Fibroblast of skin of right biceps (primary cell): Measurements from ENCODE around the gene NUP214.
A peak's percentile ranks its signal among the peaks of the same experiment; 100 is the strongest.
"Not testable (repeated sequence)": the region's sequence is repeated elsewhere in the genome, so short reads cannot be mapped to it uniquely, and the experiment has no call there.

Experiments
- DNase-seq: peaks from one replicate; pipeline ENCODE4 v3.0.0-alpha.2; 2013

Gene NUP214

DNA sequence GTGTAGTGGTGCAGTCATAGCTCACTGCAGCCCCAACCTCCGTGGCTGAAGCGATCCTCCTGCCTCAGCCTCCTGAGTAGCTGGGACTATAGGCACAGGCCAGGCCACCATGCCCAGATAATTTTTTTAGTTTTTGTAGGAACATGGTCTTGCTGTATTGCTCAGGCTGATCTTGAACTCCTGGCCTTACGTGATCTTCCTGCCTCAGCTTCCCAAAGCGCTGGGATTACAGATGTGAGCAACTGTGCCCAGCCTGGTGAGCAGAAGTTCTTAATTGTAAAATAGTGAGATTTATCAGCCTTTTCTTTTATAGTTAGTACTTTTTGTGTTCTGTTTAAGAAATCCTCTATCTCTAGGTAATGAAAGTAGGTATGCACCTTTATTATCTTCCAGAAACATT, 42.5 kb downstream of the NUP214 start:
- DNase-seq: no peak

DNA sequence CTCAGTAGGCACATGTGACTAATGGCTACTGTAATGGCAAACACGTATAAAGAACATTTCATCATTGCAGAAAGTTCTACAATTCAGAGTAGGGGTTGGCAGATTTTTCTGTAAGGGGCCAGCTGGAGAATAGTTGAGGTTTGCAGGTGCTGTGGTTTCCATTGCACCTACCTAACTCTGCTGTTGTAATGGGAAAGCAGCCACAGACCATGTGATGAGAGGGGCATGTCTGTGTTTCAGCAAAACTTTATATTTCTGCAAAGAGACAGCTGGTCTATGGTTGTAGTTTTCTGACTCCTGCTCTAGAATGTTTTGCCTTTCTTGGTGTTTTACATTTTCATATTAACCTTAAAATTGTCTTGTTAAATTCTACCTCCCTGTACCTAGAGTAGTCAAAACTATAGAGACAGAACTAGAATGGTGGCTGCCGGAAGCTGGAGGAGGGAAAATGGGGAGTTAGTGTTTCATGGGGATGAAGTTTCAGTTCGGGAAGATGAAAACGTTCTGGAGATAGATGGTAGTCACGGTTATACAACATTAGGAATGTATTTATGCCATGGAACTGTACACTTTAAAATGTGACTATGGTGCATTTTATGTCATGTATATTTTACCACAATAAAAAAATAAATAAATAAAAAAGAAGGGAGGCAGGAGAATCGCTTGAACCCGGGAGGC, 44.3 kb downstream of the NUP214 start:
- no peak for DNase-seq

DNA sequence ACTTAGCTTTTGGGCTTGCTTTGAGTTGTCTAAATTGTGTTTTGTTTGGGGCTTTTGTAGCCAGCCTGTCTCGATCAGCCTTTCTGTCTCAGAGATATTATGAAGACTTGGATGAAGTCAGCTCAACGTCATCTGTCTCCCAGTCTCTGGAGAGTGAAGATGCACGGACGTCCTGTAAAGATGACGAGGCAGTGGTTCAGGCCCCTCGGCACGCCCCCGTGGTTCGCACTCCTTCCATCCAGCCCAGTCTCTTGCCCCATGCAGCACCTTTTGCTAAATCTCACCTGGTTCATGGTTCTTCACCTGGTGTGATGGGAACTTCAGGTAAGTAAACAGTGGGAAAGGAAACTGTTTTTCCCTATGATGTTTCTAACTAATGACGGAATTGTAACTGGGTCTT, 48.6 kb downstream of the NUP214 start:
- no peak for DNase-seq

DNA sequence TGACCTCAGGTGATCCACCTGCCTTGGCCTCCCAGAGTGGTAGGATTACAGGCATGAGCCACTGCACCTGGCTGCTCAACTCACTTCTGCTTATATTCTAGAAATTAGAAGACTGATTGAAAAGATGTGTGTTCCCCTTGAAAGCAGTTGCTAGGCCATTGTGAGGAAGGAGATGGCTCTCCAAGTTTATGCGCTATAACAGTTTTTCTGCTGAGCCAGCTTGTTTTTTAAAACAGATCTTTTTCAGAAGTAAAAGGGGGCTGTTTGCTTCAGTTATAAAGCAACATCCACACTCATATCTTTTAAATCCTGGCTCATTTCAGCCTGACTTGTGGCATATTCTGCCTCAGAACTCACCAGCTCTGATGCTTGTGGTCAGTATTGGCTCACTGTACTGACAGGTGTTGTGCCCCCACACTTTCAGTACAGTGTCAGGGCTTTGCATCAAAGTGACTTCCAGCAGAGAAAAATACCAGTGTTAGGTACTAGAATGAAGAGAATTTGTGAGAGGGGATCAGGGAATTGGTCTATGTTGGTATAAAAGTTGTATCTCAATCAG, 49.4 kb downstream of the NUP214 start:
- DNase-seq: no peak

DNA sequence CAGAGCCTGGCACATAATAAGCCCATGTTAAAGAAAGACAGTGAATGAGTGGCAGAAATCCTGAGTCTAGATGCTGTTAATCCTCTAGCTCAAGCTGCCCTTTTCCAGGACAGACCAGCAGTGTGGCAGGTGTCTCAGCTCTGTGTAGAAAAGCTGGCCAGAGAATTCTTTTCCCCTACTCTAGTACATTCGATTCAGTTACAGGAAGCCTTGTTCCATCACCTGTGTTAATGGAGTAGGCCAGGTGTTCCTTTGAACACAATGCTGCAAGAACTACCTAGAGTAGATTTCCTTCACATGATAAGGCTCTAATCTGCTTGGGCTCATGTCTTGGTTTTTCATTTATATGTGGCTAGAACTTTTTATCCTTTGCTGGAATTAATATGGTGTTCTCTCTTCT, 52.5 kb downstream of the NUP214 start:
- no peak for DNase-seq

DNA sequence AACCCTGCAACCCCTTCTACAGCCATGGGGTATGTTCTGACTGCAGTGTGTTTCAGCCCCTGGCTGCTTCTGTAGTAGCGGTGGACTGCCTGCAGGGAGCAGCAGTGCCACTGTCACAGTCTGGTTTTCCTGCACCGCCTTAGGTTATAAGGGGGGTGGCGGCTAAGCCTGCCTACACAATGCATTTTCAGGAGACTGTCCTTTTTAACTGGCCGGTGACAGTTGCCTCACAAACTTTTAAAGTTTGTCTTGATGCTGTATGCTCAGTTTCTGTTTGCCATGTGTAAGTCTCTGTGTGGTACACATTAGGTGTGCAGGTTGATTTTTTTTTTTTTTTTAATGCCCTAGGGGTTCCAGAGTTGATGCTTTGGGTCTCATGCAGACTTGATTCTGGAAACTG, 53.0 kb downstream of the NUP214 start:
- peak; percentile 66 for DNase-seq

DNA sequence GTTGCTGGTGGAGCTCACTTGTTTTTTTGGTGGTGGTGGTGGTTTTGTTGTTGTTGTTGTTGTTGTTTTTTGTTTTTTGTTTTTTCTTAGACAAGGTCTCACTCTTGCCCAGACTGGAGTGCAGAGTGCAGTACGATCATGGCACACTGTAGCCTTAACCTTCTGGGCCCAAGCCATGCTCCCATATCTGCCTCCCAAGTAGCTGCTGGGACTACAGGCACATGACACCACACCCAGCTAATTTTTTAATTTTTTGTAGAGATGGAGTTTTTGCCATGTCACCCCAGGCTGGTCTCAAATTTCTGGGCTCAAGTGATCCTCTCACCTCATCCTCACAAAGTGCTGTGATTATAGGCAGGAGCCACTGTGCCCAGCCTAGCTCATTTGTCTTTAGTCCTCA, 53.5 kb downstream of the NUP214 start:
- peak; percentile 1 for DNase-seq

DNA sequence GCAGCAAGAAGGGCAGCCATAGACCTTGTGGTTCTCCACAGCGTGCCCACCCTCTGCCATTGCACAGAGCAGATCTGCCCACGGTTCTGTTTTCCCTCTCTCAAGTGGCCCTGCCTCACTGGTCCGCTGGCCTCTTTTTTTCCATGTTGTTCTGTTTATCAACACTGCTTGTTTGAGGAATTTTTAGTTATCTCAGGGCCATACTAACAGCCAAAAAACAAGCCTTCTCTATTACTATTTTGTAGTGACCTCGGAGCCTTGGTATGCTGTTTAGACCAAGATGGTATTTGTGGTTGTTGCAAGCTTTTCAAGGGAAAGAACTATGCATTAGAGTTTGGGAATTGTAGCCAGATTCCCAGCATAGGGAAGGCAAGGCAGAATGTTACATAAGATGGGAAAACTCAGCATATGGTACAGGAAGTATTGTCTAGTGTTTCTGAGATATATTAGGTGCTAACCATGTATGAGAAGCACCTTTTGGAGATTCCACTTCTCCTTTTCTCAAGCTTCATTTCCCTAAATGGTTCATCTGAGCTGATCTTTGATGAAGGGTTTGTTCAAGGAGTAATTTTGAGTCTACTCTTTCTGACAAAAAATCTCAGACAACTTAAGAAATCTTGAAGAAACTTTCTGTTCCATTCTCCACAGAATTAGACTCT, 54.3 kb downstream of the NUP214 start:
- DNase-seq: peak; percentile 95

DNA sequence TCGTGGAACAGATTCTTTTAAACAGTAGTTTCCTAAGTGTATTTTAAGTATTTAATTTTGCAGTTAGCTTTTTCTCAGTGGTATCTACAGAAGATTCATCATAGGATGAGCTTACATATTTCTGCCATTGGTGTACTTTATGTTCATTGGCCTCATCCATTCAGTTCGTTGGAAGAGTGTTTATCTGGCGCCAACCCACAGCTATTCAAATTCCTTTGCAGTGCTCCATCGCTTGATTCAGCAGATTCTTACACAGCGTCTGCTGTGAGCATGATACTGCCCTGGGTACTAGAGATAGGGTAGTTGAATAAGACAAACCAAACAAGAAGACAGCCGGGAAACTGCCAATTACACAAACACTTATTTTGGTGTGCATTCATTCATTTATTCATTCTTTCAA, 55.1 kb downstream of the NUP214 start:
- peak; percentile 97 for DNase-seq

DNA sequence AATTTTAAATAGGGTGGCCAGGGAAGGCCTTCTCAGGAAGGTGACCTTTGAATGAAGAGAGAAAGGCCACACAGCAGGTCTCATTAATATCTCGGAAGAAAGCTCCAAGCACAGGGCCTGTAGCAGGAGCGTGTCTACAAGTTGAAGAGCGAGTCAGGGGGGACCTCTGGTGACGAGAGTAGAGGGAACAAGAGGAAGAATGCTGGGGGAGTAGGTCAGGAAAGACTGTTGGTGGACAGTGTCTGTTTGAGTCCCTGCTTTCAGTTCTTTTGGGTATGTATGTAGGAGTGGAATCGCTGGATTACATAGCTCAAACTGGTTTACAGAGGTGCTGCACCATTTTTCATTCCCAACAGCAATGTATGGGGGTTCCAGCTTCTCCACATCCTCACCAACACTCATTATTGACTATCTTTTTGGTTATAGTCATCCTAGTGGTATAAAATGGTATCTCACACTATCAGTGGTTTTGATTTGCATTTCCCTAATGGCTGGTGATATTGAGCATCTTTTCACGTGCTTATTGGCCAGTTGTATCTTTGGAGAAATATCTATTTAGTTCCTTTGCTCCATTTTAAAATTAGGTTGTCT, 55.8 kb downstream of the NUP214 start:
- peak; percentile 3 for DNase-seq

DNA sequence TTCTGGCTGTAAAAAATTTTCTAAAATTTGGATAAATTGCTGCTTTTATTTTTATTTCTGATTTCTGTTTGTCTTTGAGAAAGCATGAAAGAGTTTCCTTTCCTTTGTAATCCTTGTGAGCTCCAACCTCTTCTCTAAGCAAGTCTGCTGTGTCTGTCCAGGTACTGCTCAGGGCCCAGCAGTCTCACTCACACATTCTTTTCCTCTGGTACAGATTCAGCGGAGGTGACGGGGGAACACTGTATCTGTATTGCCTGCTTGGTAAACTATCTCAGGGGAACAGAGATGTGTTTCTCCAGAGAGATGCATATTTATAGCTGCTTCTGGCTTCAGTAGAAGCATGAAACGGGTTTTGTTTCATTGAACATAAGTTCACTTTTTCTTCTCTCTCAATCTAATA, 60.5 kb downstream of the NUP214 start:
- no peak for DNase-seq

DNA sequence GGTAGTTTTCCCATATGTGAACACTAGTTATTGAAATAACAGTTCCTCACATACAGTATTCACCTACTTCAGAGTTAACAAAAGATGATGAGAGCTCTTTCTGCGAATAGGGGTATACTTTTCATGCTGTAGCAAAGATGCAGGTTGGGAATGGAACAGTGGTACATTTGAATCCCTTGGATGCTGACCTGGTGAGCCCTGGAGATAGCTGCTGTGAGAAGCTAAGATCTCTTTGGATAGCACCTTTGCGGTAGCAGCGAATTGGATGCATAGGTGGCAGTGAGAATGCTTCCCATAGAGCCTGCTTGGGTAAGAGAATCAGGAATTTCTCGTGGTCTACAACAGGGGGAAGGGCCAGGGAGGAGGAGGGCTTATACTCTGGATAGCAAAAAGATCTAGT, 61.2 kb downstream of the NUP214 start:
- no peak for DNase-seq

DNA sequence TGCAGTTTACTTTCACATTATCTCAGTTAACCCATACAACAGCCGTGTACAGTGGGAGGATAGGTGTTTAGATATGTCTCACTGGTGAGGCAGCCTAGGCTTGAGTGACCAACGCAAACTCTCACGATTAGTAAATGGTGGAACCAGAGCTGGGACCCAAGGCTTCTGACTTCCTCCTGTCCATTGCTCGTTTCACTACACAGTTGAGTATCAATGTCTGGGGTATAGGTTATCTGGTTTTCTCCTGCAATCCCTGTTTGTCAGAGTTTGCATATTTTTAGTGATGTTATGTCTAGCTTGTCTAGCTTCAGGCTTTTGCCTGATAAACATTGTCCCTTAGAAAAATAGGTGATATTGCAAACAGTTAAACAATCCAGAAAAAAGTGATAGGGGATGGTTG, 62.6 kb downstream of the NUP214 start:
- DNase-seq: no peak

DNA sequence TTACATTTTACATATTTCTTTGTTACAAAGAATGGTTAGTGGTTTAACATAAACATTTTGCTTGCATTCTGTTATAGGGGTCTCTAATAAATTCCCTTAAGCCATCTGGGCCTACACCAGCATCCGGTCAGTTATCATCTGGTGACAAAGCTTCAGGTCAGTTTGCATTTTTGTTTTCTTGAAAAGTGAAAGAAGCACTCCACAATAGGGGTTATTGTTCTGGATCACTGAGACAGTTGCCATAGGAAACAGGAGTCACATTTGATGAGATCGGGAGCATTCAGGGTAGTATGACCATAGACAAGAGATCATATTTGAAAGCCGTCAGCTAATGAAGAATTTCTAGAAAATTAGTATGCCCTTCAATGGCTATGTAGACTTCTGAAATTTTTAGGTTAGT, 63.6 kb downstream of the NUP214 start:
- DNase-seq: no peak

DNA sequence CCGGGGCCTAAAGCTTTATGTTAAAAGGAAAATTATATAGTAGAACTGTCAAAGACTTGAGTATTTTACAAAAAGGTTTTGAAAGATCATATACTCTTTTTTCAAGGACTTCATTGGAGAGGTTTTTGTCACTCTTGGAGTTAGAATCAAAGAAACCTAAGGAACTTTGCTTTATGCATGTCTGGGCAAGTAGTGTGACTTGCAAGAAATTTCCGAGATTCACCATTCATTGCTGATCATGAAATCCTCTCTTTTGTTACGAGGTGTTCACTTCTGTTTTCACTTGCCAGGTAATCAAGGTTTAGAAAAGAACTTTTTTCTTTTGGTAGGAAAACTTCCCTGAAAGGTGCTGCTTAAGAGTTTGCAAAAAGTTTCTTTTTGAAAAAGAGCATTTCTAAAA, 64.8 kb downstream of the NUP214 start:
- DNase-seq: no peak

DNA sequence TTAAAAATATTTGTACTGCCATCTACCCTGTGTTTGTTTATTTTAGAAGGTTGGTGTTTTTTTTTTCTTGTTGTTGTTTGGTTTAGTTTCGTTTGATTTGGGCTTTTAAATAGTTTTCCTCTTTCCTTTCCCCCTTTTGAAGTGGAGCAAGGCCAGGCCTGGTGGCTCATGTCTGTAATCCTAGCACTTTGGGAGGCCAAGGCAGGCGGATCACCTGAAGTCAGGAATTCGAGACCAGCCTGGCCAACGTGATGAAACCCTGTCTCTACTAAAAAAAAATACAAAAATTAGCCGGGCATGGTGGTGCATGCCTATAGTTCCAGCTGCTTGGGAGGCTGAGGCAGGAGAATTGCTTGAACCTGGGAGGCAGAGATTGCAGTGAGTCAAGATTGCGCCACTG, 65.6 kb downstream of the NUP214 start:
- DNase-seq: not testable (repeated sequence)

DNA sequence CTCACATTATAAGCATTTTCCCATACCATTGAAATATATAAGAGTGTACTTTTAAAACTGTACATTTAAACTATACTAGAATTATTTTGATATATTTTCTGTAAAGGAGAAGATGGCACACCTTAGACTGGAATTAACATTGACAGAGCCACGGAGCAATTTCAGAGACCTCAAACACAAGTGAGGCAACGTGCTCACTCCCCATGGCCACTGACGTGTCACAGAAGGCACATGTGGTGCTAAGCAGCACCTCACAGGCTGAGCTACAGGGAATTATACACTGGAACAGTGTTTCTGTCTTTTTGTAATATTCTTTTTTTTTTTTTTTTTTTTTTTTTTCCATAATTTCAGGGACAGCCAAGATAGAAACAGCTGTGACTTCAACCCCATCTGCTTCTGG, 66.5 kb downstream of the NUP214 start:
- no peak for DNase-seq

DNA sequence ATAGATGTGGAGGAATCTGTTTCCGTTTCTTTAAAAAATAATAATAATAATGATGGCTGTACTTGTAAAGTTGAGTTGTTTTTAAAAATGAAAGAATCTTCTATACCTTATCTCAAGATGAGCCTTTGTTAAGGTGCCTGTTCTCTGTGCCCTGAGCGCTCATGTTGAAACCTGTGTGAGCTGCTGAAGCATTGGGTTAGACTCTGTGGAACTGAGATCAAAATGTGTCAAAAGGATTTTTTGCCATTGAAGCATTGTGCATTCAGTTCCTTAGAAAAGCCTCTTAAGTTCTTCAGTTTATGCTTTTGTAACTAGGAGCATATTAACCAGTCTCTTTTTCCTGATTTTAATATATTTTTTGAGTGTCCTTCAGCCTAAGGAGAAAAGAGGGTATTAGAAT, 67.7 kb downstream of the NUP214 start:
- DNase-seq: no peak

DNA sequence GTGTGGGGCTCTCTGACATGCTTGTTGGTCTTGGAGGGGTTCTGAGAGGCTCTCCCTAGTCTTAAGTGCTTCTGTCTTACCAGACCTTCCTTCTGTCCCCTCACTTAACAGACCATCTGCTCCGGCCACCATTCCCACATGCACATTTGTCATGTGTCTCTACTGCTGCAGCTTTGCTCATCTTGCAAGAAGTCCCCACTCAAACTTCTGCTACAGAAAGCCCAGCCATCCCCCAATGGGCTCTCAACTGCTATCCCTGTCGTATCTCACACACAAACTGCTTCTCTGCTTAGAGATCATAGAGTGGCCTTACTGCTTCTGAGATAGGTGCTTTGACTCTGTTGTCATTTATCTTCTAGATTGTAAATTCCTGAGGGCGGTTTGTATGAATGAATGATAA, 69.4 kb downstream of the NUP214 start:
- no peak for DNase-seq

DNA sequence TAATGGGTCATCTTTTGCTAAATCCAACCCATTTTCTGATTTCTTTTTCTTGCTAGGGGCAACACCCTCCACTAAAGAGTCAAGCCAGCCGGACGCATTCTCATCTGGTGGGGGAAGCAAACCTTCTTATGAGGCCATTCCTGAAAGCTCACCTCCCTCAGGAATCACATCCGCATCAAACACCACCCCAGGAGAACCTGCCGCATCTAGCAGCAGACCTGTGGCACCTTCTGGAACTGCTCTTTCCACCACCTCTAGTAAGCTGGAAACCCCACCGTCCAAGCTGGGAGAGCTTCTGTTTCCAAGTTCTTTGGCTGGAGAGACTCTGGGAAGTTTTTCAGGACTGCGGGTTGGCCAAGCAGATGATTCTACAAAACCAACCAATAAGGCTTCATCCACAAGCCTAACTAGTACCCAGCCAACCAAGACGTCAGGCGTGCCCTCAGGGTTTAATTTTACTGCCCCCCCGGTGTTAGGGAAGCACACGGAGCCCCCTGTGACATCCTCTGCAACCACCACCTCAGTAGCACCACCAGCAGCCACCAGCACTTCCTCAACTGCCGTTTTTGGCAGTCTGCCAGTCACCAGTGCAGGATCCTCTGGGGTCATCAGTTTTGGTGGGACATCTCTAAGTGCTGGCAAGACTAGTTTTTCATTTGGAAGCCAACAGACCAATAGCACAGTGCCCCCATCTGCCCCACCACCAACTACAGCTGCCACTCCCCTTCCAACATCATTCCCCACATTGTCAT, 72.0 kb downstream of the NUP214 start:
- no peak for DNase-seq

DNA sequence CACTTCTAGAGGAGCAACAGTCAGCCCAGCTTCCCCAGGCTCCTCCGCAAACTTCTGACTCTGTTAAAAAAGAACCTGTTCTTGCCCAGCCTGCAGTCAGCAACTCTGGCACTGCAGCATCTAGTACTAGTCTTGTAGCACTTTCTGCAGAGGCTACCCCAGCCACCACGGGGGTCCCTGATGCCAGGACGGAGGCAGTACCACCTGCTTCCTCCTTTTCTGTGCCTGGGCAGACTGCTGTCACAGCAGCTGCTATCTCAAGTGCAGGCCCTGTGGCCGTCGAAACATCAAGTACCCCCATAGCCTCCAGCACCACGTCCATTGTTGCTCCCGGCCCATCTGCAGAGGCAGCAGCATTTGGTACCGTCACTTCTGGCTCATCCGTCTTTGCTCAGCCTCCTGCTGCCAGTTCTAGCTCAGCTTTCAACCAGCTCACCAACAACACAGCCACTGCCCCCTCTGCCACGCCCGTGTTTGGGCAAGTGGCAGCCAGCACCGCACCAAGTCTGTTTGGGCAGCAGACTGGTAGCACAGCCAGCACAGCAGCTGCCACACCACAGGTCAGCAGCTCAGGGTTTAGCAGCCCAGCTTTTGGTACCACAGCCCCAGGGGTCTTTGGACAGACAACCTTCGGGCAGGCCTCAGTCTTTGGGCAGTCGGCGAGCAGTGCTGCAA, 72.8 kb downstream of the NUP214 start:
- DNase-seq: no peak

DNA sequence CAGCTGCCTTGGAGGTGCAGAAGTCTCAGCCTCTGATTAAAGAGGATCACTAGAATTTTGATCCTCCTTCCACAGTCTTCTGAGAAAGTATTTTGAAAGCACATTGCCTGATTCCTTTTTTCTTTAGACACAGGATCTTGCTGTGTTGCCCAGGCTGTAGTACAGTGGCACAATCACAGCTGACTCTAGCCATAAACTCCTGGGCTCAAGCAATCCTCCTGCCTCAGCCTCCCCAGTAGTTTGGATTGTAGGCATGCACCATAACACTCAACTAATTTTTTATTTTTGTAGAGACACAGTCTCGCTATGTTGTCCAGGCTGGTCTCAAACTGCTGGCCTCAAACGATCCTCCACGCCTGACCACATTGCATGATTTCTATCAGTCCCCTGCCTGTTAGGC, 76.5 kb downstream of the NUP214 start:
- no peak for DNase-seq
